Measurements from ENCODE around the gene CCDC74A.
"Not testable (repeated sequence)": the region's sequence is repeated elsewhere in the genome, so short reads cannot be mapped to it uniquely, and the experiment has no call there.

CCDC74A gene

GRCh38 chr2:131566371-131566770 lies 38.7 kb downstream of the CCDC74A start:
- no peak for DNase-seq (ENCODE audit: low read depth)

GRCh38 chr2:131567891-131568290 lies 40.2 kb downstream of the CCDC74A start:
- DNase-seq (ENCODE audit: low read depth): no peak

- not testable (repeated sequence) for DNase-seq (ENCODE audit: low read depth)
These were observed 40.7 kb downstream of the CCDC74A start for GRCh38 chr2:131568401-131568800.

GRCh38 chr2:131572175-131572574 lies 44.5 kb downstream of the CCDC74A start:
- no peak for DNase-seq (ENCODE audit: low read depth)

- no peak for DNase-seq (ENCODE audit: low read depth)
These were observed 50.1 kb downstream of the CCDC74A start for GRCh38 chr2:131577812-131578211.

GRCh38 chr2:131580187-131580586 lies 52.5 kb downstream of the CCDC74A start:
- no peak for DNase-seq (ENCODE audit: low read depth)

All from activated T-cell treated with anti-CD3 and anti-CD28 coated beads for 48 hours (primary cell).